HG03558 (cell line): ENCODE results near the gene ASAH2.
"Not testable (repeated sequence)": the region's sequence is repeated elsewhere in the genome, so short reads cannot be mapped to it uniquely, and the experiment has no call there.

Experiments
- ATAC-seq: cut with Tn5 transposase; IDR thresholded peaks from one replicate; pipeline ENCODE4 v1.9.1; 2021; ENCODE audit warnings: moderate number of reproducible peaks; ENCODE audit not compliant: unreplicated experiment; ENCODE audit errors: extremely low read depth

The ASAH2 gene

GRCh38 chr10:50260791-50261281, 9.5 kb upstream of the ASAH2 start:
- peak; percentile 99 for ATAC-seq

- no peak for ATAC-seq
These were observed 3.2 kb upstream of the ASAH2 start for GRCh38 chr10:50254479-50254878.

GRCh38 chr10:50250096-50250854, 1.0 kb downstream of the ASAH2 start:
- no peak for ATAC-seq

GRCh38 chr10:50248598-50248997, 2.7 kb downstream of the ASAH2 start:
- no peak for ATAC-seq

- no peak for ATAC-seq
These were observed 3.3 kb downstream of the ASAH2 start for GRCh38 chr10:50248062-50248461.

GRCh38 chr10:50244201-50244600, 7.1 kb downstream of the ASAH2 start:
- no peak for ATAC-seq

- no peak for ATAC-seq
These were observed 8.5 kb downstream of the ASAH2 start for GRCh38 chr10:50242777-50243176.

- ATAC-seq, result not testable (repeated sequence)
These were observed 9.8 kb downstream of the ASAH2 start for GRCh38 chr10:50241478-50241877.

GRCh38 chr10:50234486-50234885, 16.8 kb downstream of the ASAH2 start:
- no peak for ATAC-seq

GRCh38 chr10:50232261-50232639, 19.1 kb downstream of the ASAH2 start:
- no peak for ATAC-seq

GRCh38 chr10:50231515-50232260, 19.6 kb downstream of the ASAH2 start:
- no peak for ATAC-seq

GRCh38 chr10:50229460-50229859, 21.9 kb downstream of the ASAH2 start:
- no peak for ATAC-seq

- ATAC-seq, result no peak
These were observed 22.6 kb downstream of the ASAH2 start for GRCh38 chr10:50228672-50229071.

- ATAC-seq, result no peak
These were observed 24.7 kb downstream of the ASAH2 start for GRCh38 chr10:50226610-50227009.

- peak; percentile 78 for ATAC-seq
These were observed 26.9 kb downstream of the ASAH2 start for GRCh38 chr10:50224330-50224952.

- ATAC-seq, result no peak
These were observed 29.1 kb downstream of the ASAH2 start for GRCh38 chr10:50222199-50222598.

- ATAC-seq, result no peak
These were observed 29.8 kb downstream of the ASAH2 start for GRCh38 chr10:50221470-50221869.

- no peak for ATAC-seq
These were observed 31.7 kb downstream of the ASAH2 start for GRCh38 chr10:50219646-50220045.

GRCh38 chr10:50219200-50219599, 32.1 kb downstream of the ASAH2 start:
- no peak for ATAC-seq

- ATAC-seq, result no peak
These were observed 34.4 kb downstream of the ASAH2 start for GRCh38 chr10:50216894-50217293.

GRCh38 chr10:50216418-50216817, 34.9 kb downstream of the ASAH2 start:
- ATAC-seq, result no peak
